C4-2B (cell line): ENCODE results near the gene PTPRN2.
"Not testable (repeated sequence)": the region's sequence is repeated elsewhere in the genome, so short reads cannot be mapped to it uniquely, and the experiment has no call there.

Source experiments
- H3K27ac ChIP-seq: fragments of 450-650 bp; 2 replicates; pipeline ENCODE4 v1.5.1; 2017
- CTCF ChIP-seq: fragments of 450-650 bp; conservative IDR thresholded peaks from 2 replicates; pipeline ENCODE4 v1.5.1; 2017; ENCODE audit warnings: mild to moderate bottlenecking
- ZFX ChIP-seq: fragments of 450-650 bp; IDR thresholded peaks from 2 replicates; pipeline ENCODE4 v1.6.1; 2017

PTPRN2 gene

DNA sequence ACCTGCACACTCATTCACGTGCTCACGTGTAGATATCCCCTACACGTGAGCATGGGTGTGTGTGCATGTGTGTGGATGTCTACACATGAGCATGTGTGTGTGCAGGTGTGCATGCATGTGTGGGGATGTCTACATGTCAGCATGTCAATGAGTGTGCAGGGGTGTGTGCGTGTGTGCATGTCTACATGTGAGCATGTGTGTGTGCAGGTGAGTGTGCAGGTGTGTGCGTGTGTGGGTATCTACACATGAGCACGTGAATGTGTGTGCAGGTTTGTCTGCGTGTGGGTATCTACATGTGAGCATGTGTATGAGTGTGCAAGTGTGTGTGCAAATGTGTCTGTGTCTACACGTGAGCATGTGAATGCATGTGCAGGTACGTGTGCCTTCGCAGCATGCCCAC, 274.8 kb downstream of the PTPRN2 start:
- TF ChIP-seq ZFX (no peak), CTCF (no peak)
- no peak overlapping the region for H3K27ac ChIP-seq

GRCh38 chr7:158311791-158312190, 275.8 kb downstream of the PTPRN2 start:
- no peak overlapping the region for H3K27ac ChIP-seq
- TF ChIP-seq ZFX: no peak
- TF ChIP-seq CTCF: no peak

- no peak overlapping the region for H3K27ac ChIP-seq
- no peak for TF ChIP-seq ZFX
- TF ChIP-seq CTCF: no peak
Measured at GRCh38 chr7:158310924-158311666, 276.5 kb downstream of the PTPRN2 start.

DNA sequence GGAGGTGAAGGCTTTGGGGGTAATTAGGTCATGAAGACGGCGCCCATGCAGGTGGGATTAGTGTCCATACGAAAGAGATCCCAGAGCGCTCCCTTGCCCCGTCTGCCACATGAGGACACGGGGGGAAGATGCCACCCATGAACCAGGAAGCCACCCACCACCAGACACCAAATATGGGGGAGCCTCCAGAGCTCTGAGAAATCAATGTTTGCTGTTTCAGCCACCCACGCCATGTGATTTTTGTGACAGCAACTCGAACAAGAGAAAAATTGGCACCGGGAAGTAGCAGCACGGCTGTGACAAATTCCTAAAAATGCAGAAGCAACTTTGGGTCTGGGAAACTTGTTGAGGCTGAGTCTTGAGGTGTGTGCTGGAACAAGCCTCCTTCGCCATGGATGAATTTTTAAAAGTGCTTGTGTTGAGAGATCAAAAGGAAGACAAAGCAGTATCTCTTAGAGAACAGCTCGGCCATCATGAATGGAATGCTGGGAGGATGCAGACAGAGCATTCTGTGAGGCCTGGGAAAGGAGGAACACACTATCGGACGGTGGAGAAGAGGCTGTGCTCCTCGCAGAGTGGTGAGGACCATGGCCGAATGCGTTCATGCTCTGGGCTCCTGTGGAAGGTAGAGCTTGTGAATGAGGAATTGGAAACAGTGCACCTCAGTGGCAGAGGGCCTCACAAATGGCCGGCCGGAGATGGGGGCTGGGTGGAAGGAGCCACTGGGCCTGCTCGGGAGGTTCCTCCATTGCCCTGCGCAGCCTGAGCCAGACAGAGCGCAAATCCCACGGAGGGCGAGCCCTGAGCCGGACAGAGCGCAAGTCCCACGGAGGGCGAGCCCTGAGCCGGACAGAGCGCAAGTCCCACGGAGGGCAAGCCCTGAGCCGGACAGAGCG, 277.5 kb downstream of the PTPRN2 start:
- H3K27ac ChIP-seq: no peak overlapping the region
- TF ChIP-seq CTCF: no peak
- TF ChIP-seq ZFX: no peak

DNA sequence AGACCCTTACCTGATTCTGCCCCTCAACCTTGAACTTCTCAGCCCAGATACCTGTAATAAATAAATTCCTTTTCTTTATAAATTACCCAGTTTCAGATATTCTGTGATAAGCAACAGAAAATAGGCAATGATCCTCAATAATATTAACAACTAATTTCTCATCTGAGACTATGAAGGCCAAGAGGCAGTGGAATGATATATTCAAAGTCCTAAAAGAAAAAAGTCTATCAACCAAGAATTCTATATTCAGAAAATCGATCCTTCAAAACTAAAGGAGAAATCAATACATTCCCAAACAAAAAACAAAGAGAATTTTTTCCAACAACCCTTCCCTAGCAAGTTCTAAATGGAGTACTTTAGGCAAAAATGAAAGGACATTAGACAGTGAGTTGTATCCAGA, 279.6 kb downstream of the PTPRN2 start:
- no peak for TF ChIP-seq ZFX
- TF ChIP-seq CTCF: no peak

GRCh38 chr7:158304072-158304471, 283.6 kb downstream of the PTPRN2 start:
- not testable (repeated sequence) for H3K27ac ChIP-seq

More for the DNA sequence above, 279.6 kb downstream of the PTPRN2 start:
- H3K27ac ChIP-seq: no peak overlapping the region

GRCh38 chr7:158303121-158303520, 284.5 kb downstream of the PTPRN2 start:
- H3K27ac ChIP-seq: no peak overlapping the region

More at GRCh38 chr7:158303121-158303520, 284.5 kb downstream of the PTPRN2 start:
- no peak for TF ChIP-seq ZFX
- no peak for TF ChIP-seq CTCF
